Prostate gland (tissue), 2 donors: ENCODE results near the gene GAB2. TPM values are rescaled to one million over a fixed set of nuclear protein-coding genes. Genes with fewer than 3 reads are reported as not detected.
"Not testable (repeated sequence)": the region's sequence is repeated elsewhere in the genome, so short reads cannot be mapped to it uniquely, and the experiment has no call there.

ENCODE experiments used
- DNase-seq: peaks from one replicate; pipeline ENCODE4 v3.0.0-alpha.2; 2019; ENCODE audit warnings: low spot score
- H3K27ac ChIP-seq, 2 donors: fragments of 200-600 bp; sonication (generic); 2 replicates each; pipeline ENCODE4 v1.5.1; 2017 to 2019
- H3K27me3 ChIP-seq: fragments of 200-600 bp; sonication (generic); replicated peaks from 2 replicates; pipeline ENCODE4 v1.5.1; 2019; ENCODE audit not compliant: insufficient read depth
- H3K36me3 ChIP-seq, 2 donors: fragments of 200-600 bp; sonication (generic); 1 replicate in 1 of 2; 2 replicates in 1 of 2; pipeline versions ENCODE4 v1.5.1 to v1.8.1; 2017 to 2019
- H3K4me1 ChIP-seq: fragments of 200-600 bp; sonication (generic); replicated peaks from 2 replicates; pipeline ENCODE4 v1.5.1; 2019
- H3K4me3 ChIP-seq, 2 donors: fragments of 200-600 bp; sonication (generic); 2 replicates each; pipeline ENCODE4 v1.5.1; 2017 to 2019
- H3K9me3 ChIP-seq: fragments of 200-600 bp; sonication (generic); 2 replicates; pipeline ENCODE4 v1.5.1; 2017
- CTCF ChIP-seq, 4 experiments: fragments of 200-600 bp in 2 of 4; fragments of 450-650 bp in 2 of 4; sonication (generic) in 2 of 4; IDR thresholded peaks; 1 replicate in 3 of 4; 2 replicates in 1 of 4; pipeline ENCODE4 v1.5.1; 2016 to 2019; ENCODE audit warnings: antibody characterized with exemption in 4 of 4, mild to moderate bottlenecking in 2 of 4, moderate library complexity in 2 of 4
- POLR2A ChIP-seq: fragments of 450-650 bp; IDR thresholded peaks from one replicate; pipeline ENCODE4 v1.6.1; 2016; ENCODE audit warnings: antibody characterized with exemption, mild to moderate bottlenecking
- POLR2AphosphoS5 ChIP-seq: sonication (generic); formaldehyde crosslinking; IDR thresholded peaks from one replicate; pipeline ENCODE4 v1.6.1; 2017; ENCODE audit warnings: antibody characterized with exemption
- WGBS: methylation state at CpG from one replicate; pipeline ENCODE4 v1.1.5; 2018; 5-methylcytosine and 5-hydroxymethylcytosine counted together
- intact Hi-C: fragments of 100-400 bp; cut with DNase I; formaldehyde crosslinking; loops from one replicate; pipeline ENCODE4 v1.14.2; 2022
- total RNA-seq, 2 donors: library from RNA; depleted of rRNA; stranded (reverse); fragments of >200 nt; gene quantifications; one replicate each; pipeline ENCODE4 v1.1.0, GENCODE V29; 2016

The GAB2 gene
- total RNA-seq, 2 donors from 2014 or later = 7.4 to 12.8 TPM

DNA sequence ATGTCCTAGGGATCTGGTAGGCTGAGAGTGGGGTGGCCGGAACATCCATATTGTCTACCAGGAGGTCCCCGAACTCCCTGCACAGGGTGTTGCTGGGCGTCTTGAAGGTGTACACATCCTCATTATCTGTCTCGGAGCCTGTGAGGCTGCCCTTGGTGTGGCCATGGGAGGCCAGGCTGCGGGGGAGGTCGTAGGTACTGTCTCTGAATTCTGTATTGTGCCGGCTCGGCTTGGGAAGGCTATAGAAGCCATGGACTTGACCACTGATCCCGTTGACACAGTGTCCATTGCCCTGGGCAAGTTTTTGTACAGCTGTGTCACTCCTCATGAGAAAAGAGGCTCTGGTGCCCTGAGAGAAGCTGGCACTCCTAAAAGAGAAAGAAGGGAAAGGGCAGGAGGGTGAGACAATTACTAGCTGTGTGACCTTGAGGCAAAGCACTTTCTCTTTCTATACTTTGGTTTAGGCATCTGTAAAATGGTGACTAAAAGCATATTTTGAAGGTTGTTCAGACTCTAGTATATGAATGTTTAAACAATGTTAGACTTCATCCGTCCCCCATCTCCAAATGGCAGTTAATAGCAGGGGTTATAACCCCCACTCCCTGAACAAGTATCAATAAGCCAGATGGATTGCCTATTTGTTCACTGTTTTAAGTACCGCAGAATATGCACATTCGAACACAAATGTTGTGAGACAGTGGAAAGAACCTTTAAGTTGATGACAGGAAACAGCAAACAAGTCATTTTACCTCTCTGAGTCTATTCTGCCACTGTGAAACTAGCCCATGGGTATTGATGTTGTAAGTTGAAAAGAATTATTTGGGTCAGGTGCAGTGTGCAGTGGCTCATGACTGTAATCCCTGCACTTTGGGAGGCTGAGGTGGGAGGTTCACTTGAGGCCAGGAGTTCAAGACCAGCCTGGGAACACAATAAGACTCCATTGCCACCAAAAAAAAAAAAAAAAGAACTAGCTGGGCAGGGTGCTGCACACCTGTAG, 190.6 kb downstream of the GAB2 start:
- H3K4me3 ChIP-seq = no peak overlapping the region
- no peak for TF ChIP-seq POLR2A
- no peak for TF ChIP-seq POLR2AphosphoS5
- no peak for TF ChIP-seq CTCF (IDR thresholded peaks at IDR 0.05)
- intact Hi-C loops = no loop called here
- no peaks in the 10 kb centered on the region for H3K4me1 ChIP-seq
- no peak for DNase-seq
- H3K36me3 ChIP-seq = no peaks in the 10 kb centered on the region
- 90% methylated on average over 12 of the region's 12 CpGs for WGBS
- H3K27me3 ChIP-seq = no peaks in the 10 kb centered on the region
- H3K9me3 ChIP-seq = no peaks in the 10 kb centered on the region
- no peak overlapping the region for H3K27ac ChIP-seq

GRCh38 chr11:78224906-78225420, 192.7 kb downstream of the GAB2 start:
- no peaks in the 10 kb centered on the region for H3K36me3 ChIP-seq
- no peaks in the 10 kb centered on the region for H3K4me1 ChIP-seq
- DNase-seq = no peak
- TF ChIP-seq POLR2A = no peak
- TF ChIP-seq CTCF (IDR thresholded peaks at IDR 0.05) = no peak
- no peak for TF ChIP-seq POLR2AphosphoS5
- H3K9me3 ChIP-seq = no peaks in the 10 kb centered on the region
- no peak overlapping the region for H3K27ac ChIP-seq
- H3K4me3 ChIP-seq = no peak overlapping the region
- intact Hi-C loops = no loop called here
- no peaks in the 10 kb centered on the region for H3K27me3 ChIP-seq
- WGBS = 98% methylated on average over 7 of the region's 7 CpGs

GRCh38 chr11:78224506-78224905, 193.1 kb downstream of the GAB2 start:
- H3K27me3 ChIP-seq = no peaks in the 10 kb centered on the region
- no peaks in the 10 kb centered on the region for H3K4me1 ChIP-seq
- DNase-seq = no peak
- no peak overlapping the region for H3K27ac ChIP-seq
- TF ChIP-seq CTCF (IDR thresholded peaks at IDR 0.05) (no peak), POLR2AphosphoS5 (no peak), POLR2A (no peak)
- WGBS = 89% methylated on average over 4 of the region's 4 CpGs
- intact Hi-C loops = no loop called here
- no peaks in the 10 kb centered on the region for H3K9me3 ChIP-seq
- no peaks in the 10 kb centered on the region for H3K36me3 ChIP-seq
- no peak overlapping the region for H3K4me3 ChIP-seq

DNA sequence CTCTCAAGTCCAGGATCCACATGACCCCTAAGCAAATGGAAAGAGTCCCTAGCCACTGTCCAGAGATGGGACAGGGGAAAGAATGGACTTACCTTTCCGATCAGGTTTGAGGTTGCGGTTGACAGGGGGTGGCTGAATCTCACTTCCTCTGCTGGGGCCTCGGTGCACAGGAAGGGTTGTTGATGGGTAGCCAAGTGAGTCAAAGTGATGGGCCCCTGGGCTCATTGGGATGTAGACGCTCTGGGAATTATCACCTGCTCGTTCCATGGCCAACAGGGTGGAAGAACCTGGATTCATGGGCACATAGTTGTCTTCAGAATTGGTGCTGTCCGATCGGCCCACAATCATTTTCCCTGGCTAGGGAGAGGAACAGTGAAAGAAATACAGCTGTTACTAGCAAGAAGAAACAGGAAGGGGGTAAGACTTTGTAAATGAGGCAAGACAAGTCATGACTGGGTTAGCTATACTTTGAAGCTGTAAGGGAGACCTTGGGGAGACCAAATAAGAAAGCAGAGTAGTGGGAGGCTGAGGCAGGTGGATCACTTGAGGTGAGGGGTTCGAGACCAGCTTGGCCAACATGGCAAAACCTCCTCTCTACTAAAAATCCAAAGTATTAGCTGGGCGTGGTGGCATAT, 194.2 kb downstream of the GAB2 start:
- no peak overlapping the region for H3K4me3 ChIP-seq
- no peaks in the 10 kb centered on the region for H3K36me3 ChIP-seq
- H3K27me3 ChIP-seq = no peaks in the 10 kb centered on the region
- intact Hi-C loops = no loop called here
- 92% methylated on average over 9 of the region's 9 CpGs for WGBS
- TF ChIP-seq POLR2A (no peak), CTCF (IDR thresholded peaks at IDR 0.05) (no peak), POLR2AphosphoS5 (no peak)
- no peak for DNase-seq
- no peak overlapping the region for H3K27ac ChIP-seq
- H3K9me3 ChIP-seq = no peaks in the 10 kb centered on the region
- no peaks in the 10 kb centered on the region for H3K4me1 ChIP-seq

DNA sequence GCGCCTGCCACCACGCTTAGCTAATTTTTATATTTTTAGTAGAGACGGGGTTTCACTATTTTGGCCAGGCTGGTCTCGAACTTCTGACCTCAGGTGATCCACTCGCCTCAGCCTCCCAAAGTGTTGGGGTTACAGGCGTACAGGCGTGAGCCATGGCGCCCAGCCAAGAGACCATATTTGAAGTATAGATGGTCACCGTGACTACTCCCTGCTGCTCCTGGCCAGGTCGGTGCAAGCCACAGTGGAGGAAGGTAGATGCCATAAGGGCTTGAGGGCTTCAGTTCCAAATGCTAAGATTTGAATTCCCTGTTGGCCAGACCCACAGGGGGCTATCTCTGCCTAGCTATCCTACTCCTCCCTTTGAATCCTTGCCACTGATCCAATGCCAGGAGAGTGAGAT, 194.9 kb downstream of the GAB2 start:
- DNase-seq, H3K27me3 ChIP-seq, H3K4me1 ChIP-seq, H3K27ac ChIP-seq, intact Hi-C loops, H3K9me3 ChIP-seq, H3K4me3 ChIP-seq, H3K36me3 ChIP-seq: not testable (repeated sequence)
- WGBS = 83% methylated on average over 10 of the region's 10 CpGs
